ENCODE data around the gene NR4A1.

Gene NR4A1

DNA sequence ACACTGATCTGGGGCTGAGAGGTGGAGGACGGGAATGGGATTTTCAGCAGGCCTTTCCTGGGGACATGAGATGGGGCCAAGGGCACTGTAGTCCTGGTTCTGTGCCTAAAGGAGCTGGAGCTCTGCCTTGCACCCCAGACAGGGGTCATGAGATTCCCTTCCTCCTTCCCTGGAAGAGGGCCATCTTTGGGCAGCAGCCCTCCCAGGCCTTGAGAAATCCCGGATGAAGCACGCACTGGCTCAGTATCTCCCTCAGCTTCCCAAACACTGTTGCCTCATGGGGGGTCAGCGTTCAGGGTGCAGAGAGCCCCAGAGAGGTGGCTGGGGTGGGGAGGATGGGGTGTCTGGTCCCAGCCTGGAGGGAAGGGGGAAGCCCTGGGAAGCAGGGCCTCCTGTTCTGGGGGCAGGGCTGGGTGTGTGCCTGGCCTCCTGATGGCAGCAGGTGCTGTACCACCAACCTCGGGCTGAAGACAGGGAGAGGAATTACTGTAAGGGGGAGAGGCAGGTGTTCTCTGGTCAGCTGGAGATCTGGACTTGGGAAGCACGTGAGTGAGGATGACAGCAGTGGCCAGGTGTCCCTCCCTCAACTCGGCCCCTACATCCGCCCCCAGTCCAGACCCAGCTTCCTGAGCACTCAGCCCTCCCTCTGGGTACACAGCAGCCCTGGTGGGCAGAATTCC is 8.4 kb upstream of the NR4A1 start:
- H3K4me3 ChIP-seq (replicated peaks; ENCODE audit: low read depth, low read length), result no peak overlapping the region
- TF ChIP-seq, protein P1, sequence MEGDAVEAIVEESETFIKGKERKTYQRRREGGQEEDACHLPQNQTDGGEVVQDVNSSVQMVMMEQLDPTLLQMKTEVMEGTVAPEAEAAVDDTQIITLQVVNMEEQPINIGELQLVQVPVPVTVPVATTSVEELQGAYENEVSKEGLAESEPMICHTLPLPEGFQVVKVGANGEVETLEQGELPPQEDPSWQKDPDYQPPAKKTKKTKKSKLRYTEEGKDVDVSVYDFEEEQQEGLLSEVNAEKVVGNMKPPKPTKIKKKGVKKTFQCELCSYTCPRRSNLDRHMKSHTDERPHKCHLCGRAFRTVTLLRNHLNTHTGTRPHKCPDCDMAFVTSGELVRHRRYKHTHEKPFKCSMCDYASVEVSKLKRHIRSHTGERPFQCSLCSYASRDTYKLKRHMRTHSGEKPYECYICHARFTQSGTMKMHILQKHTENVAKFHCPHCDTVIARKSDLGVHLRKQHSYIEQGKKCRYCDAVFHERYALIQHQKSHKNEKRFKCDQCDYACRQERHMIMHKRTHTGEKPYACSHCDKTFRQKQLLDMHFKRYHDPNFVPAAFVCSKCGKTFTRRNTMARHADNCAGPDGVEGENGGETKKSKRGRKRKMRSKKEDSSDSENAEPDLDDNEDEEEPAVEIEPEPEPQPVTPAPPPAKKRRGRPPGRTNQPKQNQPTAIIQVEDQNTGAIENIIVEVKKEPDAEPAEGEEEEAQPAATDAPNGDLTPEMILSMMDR (IDR thresholded peaks at IDR 0.05; ENCODE audit: low read length, missing control alignments), result no peak
- DNase-seq (ENCODE audit: low read depth), result no peak

DNA sequence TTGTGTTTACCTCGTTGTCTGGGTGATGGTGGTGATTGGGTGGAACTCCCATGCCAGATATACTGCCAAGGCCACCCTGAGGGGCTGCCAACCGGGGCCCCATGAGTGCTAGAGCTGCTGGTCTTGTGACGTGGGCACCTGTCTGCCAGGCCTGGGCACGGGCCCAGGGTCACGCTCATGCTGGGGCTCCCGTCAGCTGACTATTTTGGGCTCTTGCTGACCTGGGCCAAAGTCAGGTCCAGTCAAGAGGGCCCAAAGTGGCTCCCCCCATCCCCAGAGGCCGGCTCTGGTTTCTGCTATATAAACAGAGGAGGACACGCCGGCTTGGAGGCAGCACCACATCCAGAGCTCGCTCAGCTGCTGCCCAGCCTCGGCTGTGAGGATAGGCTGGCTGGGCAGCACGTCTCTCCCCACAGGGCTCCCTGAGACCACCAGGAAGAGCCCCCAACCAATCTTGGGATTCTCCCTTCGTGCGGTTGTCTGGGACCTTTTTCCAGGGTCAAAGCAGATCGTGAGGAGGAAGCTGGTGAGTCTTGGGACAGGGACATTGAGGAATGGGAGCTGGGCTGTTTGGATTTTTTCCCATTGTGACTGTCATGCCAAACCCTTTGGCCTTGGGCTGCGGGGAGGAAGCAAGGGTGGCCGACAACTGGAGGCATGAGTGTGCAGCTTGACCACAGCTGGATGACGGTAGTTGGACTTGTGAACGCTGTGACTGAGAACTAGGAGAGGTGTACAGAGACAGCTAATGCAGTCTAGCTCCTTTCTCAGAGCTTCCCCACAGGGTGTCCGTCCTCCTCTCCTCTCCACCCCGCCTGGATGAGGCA is 7.6 kb upstream of the NR4A1 start:
- peak; percentile 51 for DNase-seq (ENCODE audit: low read depth)
- H3K4me3 ChIP-seq (replicated peaks; ENCODE audit: low read depth, low read length), result peak overlapping the region; percentile 5
- TF ChIP-seq, protein P1 (IDR thresholded peaks at IDR 0.05; ENCODE audit: low read length, missing control alignments), result no peak

DNA sequence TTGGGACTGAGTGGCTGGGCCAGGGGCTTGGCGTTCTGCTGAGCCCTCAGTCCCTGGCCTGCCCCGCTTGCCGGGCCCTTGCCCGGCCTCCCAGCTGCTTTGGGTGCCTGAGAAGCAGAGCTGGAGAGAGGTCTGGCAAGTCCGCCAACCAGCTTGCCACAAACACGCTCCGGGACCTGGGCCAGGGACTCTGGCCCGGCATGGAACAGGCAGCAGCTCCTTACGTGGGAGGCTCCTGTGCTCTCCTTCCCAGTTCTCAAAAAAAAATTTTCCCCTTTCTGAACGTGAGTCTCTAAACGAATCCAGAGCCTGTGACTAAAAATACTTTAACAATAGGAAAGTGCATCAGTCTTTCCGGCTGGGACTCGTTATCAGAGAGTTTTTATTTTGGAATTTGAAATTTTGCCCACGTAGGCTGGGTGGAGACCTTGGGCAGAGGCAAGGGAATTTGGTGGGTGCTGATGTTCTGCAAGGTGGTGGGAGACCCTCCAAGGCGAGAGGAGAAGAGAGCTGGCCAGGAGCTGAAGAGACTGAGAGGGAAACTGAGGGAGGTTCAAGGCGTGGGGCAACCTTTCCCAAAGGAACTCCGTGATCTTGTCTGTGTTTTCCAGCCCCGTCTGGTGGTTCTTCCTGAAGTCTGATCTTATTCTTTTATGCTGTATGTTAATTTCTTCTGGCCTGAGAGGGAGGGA is 6.8 kb upstream of the NR4A1 start:
- DNase-seq (ENCODE audit: low read depth), result peak; percentile 99
- H3K4me3 ChIP-seq (replicated peaks; ENCODE audit: low read depth, low read length), result no peak overlapping the region
- TF ChIP-seq, protein P1 (IDR thresholded peaks at IDR 0.05; ENCODE audit: low read length, missing control alignments), result no peak

DNA sequence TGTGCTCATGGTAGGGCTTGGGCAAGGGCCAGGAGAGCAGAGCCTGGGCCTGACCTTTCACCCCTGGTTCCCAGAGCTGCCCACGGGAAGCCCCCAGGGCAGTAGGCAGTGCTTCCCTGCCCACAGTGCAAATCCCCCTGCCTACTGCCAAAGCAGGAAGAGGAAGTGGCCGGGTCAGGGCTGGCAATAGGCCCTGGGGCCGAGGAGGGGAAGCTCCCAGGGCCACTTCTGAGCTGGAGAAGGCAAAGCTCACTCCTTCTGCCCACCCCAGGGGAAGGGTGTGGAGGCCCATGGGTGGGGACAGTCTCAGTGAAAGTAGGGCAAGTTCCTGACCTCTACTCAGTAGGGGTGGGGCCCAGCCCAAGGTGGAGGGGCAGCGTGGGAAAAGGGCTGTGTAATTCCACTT is 5.4 kb upstream of the NR4A1 start:
- DNase-seq (ENCODE audit: low read depth), result no peak
- TF ChIP-seq, protein P1 (IDR thresholded peaks at IDR 0.05; ENCODE audit: low read length, missing control alignments), result no peak
- H3K4me3 ChIP-seq (replicated peaks; ENCODE audit: low read depth, low read length), result no peak overlapping the region

DNA sequence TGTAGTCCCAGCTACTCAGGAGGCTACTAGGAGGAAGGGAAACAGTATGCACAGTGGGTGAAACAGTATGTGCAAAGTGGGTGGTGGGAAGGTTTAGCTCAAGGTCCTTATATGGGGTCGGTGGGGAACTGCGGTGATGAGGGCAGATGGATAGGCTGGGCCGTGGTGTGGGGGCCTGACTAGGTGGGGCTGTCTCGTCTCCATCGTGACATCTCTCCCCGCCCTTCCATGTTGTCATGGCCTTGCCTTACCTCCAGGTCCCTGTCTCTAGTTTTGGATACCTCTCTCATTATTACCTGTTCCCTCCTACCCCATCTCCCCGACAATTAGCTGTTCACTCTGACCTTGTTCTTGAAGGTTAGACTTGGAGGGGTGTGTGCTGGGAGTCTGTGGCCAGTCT is 4.4 kb upstream of the NR4A1 start:
- DNase-seq (ENCODE audit: low read depth), result no peak
- TF ChIP-seq, protein P1 (IDR thresholded peaks at IDR 0.05; ENCODE audit: low read length, missing control alignments), result no peak
- H3K4me3 ChIP-seq (replicated peaks; ENCODE audit: low read depth, low read length), result no peak overlapping the region

DNA sequence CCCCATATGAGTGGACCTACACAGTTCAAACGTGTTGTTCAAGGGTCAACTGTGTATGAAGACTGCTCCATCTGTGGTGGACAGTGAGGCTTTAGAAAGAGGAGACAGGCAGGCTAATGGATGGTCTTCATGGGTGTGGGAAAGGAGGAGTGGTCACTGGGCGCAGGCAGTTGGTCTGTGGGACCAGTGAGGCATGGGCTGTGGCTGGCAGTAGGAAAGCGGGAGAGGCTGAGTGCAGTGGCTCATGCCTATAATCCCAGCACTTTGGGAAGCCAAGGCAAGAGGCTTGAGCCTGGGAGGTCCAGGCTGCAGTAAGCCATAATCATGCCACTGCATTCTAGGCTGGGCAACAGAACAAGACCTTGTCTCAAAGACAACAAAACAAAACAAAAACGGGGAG is 2.0 kb upstream of the NR4A1 start:
- no peak overlapping the region for H3K4me3 ChIP-seq (replicated peaks; ENCODE audit: low read depth, low read length)
- TF ChIP-seq, protein P1 (IDR thresholded peaks at IDR 0.05; ENCODE audit: low read length, missing control alignments), result no peak
- DNase-seq (ENCODE audit: low read depth), result no peak

All from fibroblast of pulmonary artery (primary cell).